Stimulated activated CD8-positive, alpha-beta memory T cell treated with anti-CD3 and anti-CD28 coated beads, Interleukin-4, amount 100 ng/mL, for 4 hours (primary cell): Measurements from ENCODE around the gene E2F2.

Experiments used
- DNase-seq, 2 donors: peaks; one replicate each; pipeline ENCODE4 v3.0.0-alpha.2; 2020; ENCODE audit warnings: low read depth in 2 of 2, low spot score in 1 of 2

The E2F2 gene

DNA sequence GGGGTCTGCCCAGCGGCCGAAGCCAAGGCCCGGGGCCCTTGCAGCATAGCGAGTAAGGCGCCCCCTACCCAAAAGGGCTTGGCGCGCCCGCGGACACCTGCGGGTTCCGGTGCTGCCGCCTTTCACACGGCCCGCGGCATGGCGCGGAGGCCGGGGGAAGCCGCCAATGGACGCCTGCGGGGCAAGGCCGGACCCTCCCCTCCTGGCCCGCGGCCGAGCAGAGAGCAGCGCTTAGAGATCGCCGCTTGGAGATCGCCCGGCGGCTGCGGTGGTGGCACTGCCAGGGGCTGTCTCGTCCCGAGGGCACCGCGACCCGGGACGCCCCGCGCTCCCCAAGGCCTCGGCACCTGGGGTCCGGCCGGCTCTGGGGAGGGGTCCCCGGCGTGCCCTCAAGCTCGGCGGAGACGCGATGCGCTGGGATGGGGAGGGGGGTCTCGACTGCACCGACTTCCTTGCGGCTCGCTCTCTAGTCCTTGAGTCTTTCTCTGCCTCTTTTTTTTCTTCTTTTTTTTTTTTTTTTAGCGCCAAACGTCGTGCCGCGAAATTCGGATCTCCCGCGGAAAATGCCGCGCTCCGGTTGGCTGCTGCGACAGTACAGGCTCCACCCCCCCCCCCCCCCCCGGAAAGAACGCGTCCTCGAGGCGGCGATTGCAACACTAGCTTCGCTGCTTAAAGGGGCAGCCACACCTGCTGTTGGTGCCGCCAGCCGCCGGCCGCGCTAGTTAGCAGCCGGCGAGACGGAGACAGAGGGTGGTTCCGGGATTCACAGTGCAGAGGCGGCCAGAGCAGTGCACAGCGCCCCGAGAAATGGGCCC lies at the start of gene E2F2:
E2F2 (minus strand) TSS at position 487 of the 815 bp plus-strand sequence; CDS start at position 47, 440 bp downstream.
- peak; percentile 57 to 65 for DNase-seq

DNA sequence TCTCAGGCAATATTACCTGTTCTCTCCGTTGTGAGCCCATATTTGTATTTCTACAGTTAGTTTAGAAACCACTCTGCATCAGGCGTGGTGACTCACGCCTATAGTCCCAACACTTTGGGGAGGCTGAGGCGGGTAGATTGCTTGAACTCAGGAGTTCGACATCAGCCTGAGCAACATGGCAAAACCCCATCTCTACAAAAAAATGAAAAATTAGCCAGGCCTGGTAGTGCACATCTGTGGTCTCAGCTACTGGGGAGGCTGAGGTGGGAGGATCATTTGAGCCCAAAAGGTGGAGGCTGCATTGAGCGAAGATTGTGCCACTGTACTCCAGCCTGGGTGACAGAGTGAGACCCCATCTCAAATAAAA lies 47.9 kb upstream of the E2F2 start:
- no peak for DNase-seq

- no peak for DNase-seq
These were observed 47.4 kb upstream of the E2F2 start for GRCh38 chr1:23578311-23578996.

DNA sequence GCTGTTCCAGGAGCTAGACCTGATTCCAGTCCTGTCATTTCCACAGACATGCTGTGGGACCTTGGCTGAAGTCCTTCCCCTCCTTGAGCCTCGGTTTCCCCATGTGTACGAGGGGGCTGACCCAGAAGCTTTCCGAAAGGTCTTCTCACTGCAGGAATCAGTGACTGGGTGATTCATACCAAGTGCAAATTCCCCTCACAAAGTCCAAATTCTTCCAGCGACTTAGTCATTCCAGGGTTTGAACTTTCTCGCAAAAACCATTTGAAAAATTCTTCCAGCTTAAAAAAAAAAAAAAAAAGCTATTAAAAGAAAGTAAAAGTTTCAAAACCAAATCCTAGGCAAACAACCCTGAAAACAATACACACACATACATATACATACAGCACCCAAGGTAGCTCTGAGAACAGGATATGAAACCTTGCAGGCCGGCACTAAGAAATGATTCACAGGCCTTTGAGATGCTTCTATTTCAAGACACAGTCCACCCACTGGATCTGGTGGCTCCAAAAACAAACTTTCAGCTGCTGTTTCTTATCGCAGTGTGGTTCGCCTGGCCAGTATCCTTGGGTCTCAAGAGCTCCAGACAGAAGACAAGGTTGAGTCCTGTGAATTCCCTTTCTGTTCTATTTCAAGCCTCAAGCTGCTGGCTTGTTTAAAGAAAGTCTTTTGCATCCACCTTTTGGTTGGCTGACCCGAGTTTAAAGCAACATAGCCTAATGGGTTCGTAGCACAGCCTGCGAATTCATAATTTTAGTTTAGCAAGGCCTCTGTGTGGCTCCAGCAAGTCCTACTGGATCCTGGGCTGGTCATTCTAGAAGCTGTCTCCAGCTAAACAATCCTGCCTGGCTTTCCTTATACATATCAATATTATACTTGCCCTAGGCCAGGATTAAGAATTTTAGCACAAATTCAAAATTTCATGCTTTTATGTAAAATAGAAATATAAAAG lies 46.3 kb upstream of the E2F2 start:
- no peak for DNase-seq

DNA sequence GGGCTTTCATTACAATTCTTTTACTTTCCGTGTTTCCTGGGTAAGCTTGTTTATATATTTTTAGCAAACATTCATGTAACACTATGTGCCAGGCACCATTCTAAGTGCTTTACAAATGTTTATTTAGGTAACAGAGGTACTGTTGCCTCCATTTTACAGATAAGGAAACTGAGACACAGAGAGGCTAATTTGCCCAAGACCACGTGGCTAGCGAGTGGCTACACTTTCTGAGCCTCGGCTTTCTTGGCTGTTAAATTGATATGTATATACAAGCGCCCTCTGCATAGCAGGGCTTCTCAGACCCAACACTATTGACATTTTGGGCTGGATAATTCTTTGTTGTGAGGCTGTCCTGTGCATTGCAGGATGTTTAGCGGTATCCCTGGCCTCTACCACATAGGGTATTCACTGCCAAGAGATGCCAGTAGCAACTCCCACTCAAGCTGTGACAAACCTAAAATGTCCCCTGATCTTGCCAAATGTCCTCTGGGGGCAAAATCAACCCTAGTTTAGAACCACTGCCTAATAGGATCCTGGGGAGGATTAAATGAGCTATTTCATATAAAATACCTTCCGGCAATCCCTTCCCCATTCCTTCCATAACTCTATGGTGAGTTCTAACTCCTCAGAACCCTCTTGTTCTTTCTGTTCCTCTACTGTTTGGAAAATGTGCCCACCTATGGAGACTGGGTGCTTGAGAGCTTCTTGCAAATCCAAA lies 45.5 kb upstream of the E2F2 start:
- DNase-seq, result no peak

- no peak for DNase-seq
These were observed 44.3 kb upstream of the E2F2 start for GRCh38 chr1:23575226-23575810.

- DNase-seq, result no peak
These were observed 43.3 kb upstream of the E2F2 start for GRCh38 chr1:23574265-23574754.

DNA sequence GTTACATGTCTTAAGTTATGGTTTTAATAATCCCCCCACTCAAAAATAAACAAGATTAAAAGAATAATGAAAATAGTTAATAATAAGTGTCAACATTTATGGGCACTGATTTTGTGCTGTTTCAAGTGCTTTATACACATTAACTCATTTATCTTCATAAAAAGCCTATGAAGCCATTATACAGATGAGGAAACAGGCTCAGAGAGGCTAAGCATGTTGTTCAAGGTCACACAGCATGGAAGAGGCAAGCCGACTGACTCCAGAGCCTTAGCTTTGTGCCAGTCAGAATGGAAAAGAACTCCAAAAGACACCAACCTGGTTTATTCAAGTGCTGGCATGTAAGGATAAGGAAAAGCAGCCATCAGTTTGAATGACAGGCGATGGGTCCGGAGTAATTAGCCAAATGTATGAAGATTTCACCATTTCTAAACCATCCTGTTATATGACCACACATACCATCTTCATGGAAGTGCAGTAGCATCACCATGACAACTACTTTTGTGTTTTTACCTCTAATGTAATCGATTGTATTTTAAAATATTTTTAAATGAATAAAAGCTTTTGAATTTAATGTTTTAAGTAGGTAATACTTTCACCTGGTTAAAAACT lies 42.6 kb upstream of the E2F2 start:
- DNase-seq, result no peak

DNA sequence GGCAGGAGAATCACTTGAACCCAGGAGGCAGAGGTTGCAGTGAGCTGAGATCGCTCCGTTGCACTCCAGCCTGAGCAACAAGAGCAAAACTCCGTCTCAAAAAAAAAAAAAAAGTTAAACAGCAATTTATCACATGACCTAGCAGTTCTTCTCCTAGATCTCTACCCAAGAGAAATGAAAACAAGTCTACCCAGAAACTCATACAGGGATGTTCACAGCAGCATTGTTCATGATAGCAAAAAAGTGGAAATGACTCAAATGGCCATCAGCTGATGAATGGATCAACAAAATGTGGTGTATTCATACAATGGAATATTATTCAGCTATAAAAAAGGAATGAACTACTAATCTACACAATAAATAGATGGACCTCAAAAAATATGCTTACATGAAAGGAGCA lies 40.4 kb upstream of the E2F2 start:
- DNase-seq, result no peak

DNA sequence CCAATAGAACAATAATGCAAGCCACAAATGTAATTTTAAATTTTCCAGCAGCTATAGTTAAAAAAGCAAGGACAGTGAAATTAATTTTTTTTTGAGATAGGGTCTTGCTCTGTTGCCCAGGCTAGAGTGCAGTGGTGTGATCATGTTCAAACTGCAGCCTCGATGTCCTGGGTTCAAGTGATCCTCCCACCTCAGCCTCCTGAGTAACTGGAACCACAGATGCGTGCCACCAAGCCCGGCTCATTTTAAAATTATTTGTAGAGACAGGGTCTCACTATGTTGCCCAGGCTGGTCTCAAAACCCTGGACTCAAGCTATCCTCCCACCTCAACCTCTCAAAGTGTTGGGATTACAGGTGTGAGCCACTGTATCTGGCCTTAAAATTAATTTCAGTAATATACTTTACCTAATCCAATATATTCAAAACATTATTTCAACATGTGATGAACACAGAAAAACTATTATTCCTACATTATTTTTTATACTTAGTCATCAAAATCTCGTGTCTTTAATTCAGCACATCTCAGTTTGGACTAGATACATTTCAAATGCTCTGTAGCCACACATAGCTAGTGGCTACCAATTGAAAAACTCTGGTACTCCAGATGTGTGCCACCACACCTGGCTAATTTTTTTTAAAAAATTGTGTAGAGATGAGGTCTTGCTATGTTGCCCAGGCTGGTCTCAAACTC lies 39.1 kb upstream of the E2F2 start:
- DNase-seq, result no peak

GRCh38 chr1:23568608-23569383 lies 37.8 kb upstream of the E2F2 start:
- no peak for DNase-seq

GRCh38 chr1:23567996-23568607 lies 37.1 kb upstream of the E2F2 start:
- DNase-seq, result no peak

- DNase-seq, result no peak
These were observed 36.6 kb upstream of the E2F2 start for GRCh38 chr1:23567629-23567995.

- DNase-seq, result no peak
These were observed 35.3 kb upstream of the E2F2 start for GRCh38 chr1:23566304-23566703.

DNA sequence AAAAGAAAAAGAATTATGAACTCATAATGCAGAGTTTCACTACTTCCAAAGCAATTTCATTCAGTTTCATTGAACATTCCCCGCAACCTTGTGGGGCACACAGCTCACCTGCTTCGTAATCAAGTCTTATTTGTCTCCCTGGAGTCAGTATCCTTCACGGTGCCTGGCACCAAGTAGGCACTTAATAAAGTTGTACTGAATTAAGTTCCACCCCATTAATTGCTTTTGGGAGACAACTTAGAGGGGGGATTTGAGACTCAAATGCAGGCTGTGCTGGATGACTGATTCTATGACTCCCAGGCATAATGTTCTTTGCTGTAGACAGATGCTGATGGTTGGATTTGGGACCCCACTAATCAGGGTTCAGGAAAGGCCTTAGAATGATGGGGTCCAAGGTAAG lies 34.7 kb upstream of the E2F2 start:
- DNase-seq, result no peak

DNA sequence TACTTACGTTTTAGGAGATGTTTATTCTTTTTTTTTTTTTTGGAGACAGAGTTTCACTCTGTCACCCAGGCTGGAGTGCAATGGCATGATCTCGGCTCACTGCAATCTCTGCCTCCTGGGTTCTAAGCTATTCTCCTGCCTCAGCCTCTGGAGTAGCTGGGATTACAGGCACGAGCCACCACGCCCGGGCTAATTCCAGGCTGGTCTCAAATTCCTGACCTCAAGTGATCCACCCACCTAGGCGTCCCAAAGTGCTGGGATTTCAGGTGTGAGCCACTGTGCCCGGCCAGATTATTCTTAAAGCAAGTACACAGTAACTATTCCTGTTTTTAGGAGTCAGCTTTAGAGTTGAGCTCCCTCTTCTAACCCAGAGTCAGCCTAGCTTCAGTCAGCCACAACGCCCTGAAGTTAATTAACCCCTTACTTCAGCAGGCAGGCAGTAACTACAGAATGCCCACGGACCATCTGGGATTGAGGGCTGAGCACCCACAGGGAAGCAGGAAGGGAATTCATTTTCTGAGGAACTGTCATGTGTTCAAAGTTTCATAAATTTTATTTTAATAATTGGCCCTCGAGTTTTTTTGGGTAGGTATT lies 33.6 kb upstream of the E2F2 start:
- DNase-seq, result no peak

DNA sequence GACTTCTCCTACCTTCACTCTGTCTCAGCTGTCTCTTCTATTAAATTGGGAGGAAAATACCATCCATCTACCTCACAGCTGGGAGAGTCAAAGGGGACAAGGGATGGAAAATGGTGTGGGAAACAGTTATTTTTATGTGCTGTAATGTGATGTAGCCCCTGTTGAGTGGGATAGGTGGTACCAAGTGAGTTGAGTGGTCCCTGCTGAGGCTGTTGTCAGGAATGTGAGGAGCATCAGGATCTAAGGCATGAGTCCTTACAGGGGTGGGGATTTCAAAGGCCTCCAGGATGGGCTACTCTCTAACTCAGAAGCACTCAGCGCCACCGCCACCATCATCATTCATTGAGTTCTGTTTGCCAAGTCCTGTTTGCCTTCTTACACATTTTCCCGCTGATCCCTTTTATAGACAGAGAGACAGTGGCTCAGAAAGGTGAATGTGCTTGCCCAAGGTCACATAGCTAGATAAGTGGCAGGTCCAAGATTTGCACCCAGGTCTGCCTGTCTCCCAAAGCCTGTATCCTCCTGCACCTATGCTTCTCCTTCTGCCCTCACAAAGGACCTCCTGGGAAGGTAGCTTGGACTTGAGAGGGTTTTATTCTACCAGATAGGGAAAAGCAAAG lies 32.8 kb upstream of the E2F2 start:
- DNase-seq, result no peak
